Measurements from ENCODE around the gene PXDN.
"Not testable (repeated sequence)": the region's sequence is repeated elsewhere in the genome, so short reads cannot be mapped to it uniquely, and the experiment has no call there.

GRCh38 chr2:1700427-1700826, 43.9 kb downstream of the PXDN start:
- TF ChIP-seq CTCF (conservative IDR thresholded peaks at IDR 0.05 in 1 of 2, IDR thresholded peaks at IDR 0.05 in 1 of 2; ENCODE audit: extremely low read depth in 1 of 2, insufficient read depth in 1 of 2, low read depth in 1 of 2, low read length in 2 of 2); EZH2 (IDR thresholded peaks at IDR 0.05; ENCODE audit: borderline replicate concordance, low read length): not testable (repeated sequence)

Data from mammary epithelial cell (primary cell).